Measurements from ENCODE around the gene CCDC85C. TPM values are rescaled to one million over a fixed set of nuclear protein-coding genes. Genes with fewer than 3 reads are reported as not detected.

Gene CCDC85C
- total and polyA plus RNA-seq, 2 experiments from 2014 or later: 4.5 to 24.9 TPM

DNA sequence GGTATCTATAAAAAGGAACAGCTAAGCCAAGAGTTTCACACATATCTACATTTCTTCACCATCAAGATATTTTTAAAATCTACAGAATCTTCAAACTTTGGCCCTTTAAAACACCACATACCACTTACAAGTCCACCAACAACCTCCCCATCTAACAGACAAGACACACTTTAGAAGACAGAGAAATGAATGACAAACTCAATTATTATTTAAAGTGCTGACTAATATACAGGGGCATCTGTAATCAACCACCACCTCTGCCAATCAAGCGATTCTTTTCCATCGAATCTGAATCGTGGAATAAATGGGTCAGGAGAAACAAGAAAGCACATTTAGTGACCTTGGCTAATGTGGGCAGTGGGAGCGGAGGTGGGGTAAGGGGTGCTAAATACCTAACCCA lies 131.1 kb downstream of the CCDC85C start:
- Histone ChIP-seq H3K4me2 (no peak overlapping the region), H3K36me3 (ENCODE audit: insufficient read depth) (no peaks in the 10 kb centered on the region), H4K20me1 (replicated peaks; ENCODE audit: insufficient read depth) (peaks cover 48% of the 10 kb centered on the region), H3K9me2 (ENCODE audit: insufficient read depth) (no peaks in the 10 kb centered on the region), H3K4me1 (ENCODE audit: insufficient read depth) (peaks cover 28% of the 10 kb centered on the region), H3K4me3 (no peak overlapping the region), H3F3A (replicated peaks; ENCODE audit: low read depth) (no peaks in the 10 kb centered on the region), H3K79me2 (replicated peaks; ENCODE audit: insufficient read depth) (peaks cover 100% of the 10 kb centered on the region), H2AFZ (no peak overlapping the region), H3K27ac (ENCODE audit: low read depth) (0 out of 2 replicates have a peak overlapping the region, but pooled peaks have one; percentile 16), H3K27me3 (ENCODE audit: insufficient read depth) (no peaks in the 10 kb centered on the region)
- ATAC-seq (no peak), DNase-seq (ENCODE audit: low spot score) (no peak)
- Mint-ChIP-seq H3K9me3 (no peaks in the 10 kb centered on the region), H3K27ac (no peak overlapping the region), H3K4me1 (peaks cover 48% of the 10 kb centered on the region), H3K27me3 (ENCODE audit: insufficient read depth, low read depth, poor library complexity) (no peaks in the 10 kb centered on the region), H3K4me3 (no peak overlapping the region), H3K36me3 (ENCODE audit: low read depth) (no peaks in the 10 kb centered on the region)
- TF ChIP-seq EZH2 (IDR thresholded peaks at IDR 0.05; ENCODE audit: low read depth, unreplicated experiment) (no peak), ZNF114 (CRISPR knock-in tag; IDR thresholded peaks at IDR 0.05) (no peak), ZNF462 (CRISPR knock-in tag; IDR thresholded peaks at IDR 0.05) (no peak), EZH2phosphoT487 (IDR thresholded peaks at IDR 0.05; ENCODE audit: unreplicated experiment) (no peak), ETS1 (IDR thresholded peaks at IDR 0.05) (no peak), REST (IDR thresholded peaks at IDR 0.05; ENCODE audit: unreplicated experiment) (no peak), STAT1 (IDR thresholded peaks at IDR 0.05; ENCODE audit: unreplicated experiment) (no peak), POLR2AphosphoS5 (IDR thresholded peaks at IDR 0.05; ENCODE audit: low read depth) (no peak), CTCF (conservative IDR thresholded peaks at IDR 0.05; ENCODE audit: low read depth in 2 of 2) (no peak), CREB1 (CRISPR knock-in tag; IDR thresholded peaks at IDR 0.05; ENCODE audit: low read depth) (no peak), NANOG (IDR thresholded peaks at IDR 0.05; ENCODE audit: borderline replicate concordance) (no peak), ZNF331 (CRISPR knock-in tag; IDR thresholded peaks at IDR 0.05; ENCODE audit: low read depth) (no peak)
